DND-41 (cell line): ENCODE data around the gene SNX17.

ENCODE experiments used
- ATAC-seq: fragments of 200-7000 bp; cut with Tn5 transposase; 3 replicates; pipeline ENCODE4 v1.9.1; 2021; ENCODE audit warnings: low read depth; ENCODE audit not compliant: insufficient read depth
- DNase-seq: peaks from one replicate; pipeline ENCODE4 v3.0.0-alpha.2; 2020
- H2AFZ ChIP-seq: 2 replicates; pipeline ENCODE4 v1.6.0; 2012; ENCODE audit warnings: low read depth, low read length
- H3K27ac ChIP-seq: 2 replicates; pipeline ENCODE4 v1.5.1; 2012; ENCODE audit warnings: low read length, inconsistent platforms
- H3K27me3 ChIP-seq: fragments of 200-600 bp; sonication (generic); 2 replicates; pipeline ENCODE4 v1.6.0; 2012; ENCODE audit warnings: low read length, mild to moderate bottlenecking, inconsistent platforms; ENCODE audit not compliant: insufficient read depth, poor library complexity
- H3K36me3 ChIP-seq: 2 replicates; pipeline ENCODE4 v1.5.1; 2012; ENCODE audit warnings: low read length, inconsistent platforms; ENCODE audit not compliant: insufficient read depth
- H3K4me1 ChIP-seq: 2 replicates; pipeline ENCODE4 v1.5.1; 2012; ENCODE audit warnings: mild to moderate bottlenecking, low read length; ENCODE audit not compliant: insufficient read depth
- H3K4me2 ChIP-seq: 2 replicates; pipeline ENCODE4 v1.6.0; 2012; ENCODE audit warnings: mild to moderate bottlenecking, moderate library complexity, low read length, inconsistent platforms; ENCODE audit not compliant: insufficient read depth
- H3K4me3 ChIP-seq, 2 experiments: fragments of 200-600 bp in 1 of 2; shearing (Covaris generic) in 1 of 2; 2 replicates each; pipeline ENCODE4 v1.5.1; 2012 to 2016; ENCODE audit warnings: inconsistent platforms in 2 of 2, low read length in 2 of 2, mild to moderate bottlenecking in 2 of 2, low read depth in 1 of 2, moderate library complexity in 1 of 2
- H3K79me2 ChIP-seq: 2 replicates; pipeline ENCODE4 v1.6.0; 2012; ENCODE audit warnings: low read length, inconsistent platforms; ENCODE audit not compliant: insufficient read depth
- H3K9ac ChIP-seq: 2 replicates; pipeline ENCODE4 v1.6.0; 2012; ENCODE audit warnings: low read depth, mild to moderate bottlenecking, inconsistent platforms, low read length, moderate library complexity
- H3K9me3 ChIP-seq: 2 replicates; pipeline ENCODE4 v1.5.1; 2012; ENCODE audit warnings: low read length, moderate library complexity, mild to moderate bottlenecking, inconsistent platforms; ENCODE audit not compliant: insufficient read depth, severe bottlenecking
- H4K20me1 ChIP-seq: 2 replicates; pipeline ENCODE4 v1.6.0; 2012; ENCODE audit warnings: low read length; ENCODE audit not compliant: insufficient read depth
- EZH2 ChIP-seq: IDR thresholded peaks from 3 replicates; pipeline ENCODE4 v1.6.1; 2012; ENCODE audit warnings: borderline replicate concordance, low read depth, mild to moderate bottlenecking, moderate library complexity, low read length, inconsistent platforms; ENCODE audit not compliant: severe bottlenecking
- TF ChIP-seq, protein P1 (sequence below): IDR thresholded peaks from 2 replicates; pipeline ENCODE4 v1.5.1; 2012; ENCODE audit warnings: borderline replicate concordance, low read length, moderate library complexity, mild to moderate bottlenecking; ENCODE audit not compliant: poor library complexity, severe bottlenecking; ENCODE audit errors: extremely low read depth

SNX17 gene, protein sequence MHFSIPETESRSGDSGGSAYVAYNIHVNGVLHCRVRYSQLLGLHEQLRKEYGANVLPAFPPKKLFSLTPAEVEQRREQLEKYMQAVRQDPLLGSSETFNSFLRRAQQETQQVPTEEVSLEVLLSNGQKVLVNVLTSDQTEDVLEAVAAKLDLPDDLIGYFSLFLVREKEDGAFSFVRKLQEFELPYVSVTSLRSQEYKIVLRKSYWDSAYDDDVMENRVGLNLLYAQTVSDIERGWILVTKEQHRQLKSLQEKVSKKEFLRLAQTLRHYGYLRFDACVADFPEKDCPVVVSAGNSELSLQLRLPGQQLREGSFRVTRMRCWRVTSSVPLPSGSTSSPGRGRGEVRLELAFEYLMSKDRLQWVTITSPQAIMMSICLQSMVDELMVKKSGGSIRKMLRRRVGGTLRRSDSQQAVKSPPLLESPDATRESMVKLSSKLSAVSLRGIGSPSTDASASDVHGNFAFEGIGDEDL

DNA sequence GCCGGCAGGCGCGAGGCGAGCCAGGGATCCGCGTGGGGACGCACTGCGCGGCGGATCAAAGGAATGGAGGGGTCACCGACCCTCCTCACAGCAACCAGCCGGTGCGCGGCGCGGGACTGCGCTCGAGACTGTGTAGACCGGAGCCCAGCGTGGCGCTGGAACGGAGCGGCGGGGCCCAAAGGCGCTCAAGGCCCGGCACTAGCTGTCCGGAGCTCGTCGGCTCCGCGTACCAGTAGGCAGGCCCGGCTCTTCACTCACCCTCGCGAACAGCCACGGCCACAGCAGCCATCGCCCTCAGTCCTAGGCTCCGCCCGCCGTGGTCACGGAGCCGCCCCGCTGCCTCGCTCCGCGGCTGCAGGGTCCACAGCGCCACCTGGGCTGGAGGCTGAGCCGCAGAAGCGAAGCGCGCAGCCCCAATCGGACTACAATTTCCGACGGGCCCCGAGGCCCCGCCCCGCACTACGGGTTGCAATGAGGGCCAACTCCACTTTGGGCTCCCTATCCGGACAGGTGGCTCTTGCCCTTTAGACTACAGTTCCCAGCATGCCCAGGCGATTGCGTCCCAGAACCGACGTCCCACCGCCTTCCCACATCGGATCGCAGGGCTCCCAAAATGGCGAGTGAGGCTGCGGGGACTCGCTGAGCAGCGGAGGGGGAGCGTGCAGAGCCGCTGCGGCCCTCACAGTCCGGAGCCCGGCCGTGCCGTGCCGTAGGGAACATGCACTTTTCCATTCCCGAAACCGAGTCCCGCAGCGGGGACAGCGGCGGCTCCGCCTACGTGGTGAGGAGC, at the start of gene SNX17, which contains the start of gene EIF2B4:
Gene SNX17 (plus strand): TSS at position 591 of the 790 bp plus-strand sequence. CDS start 128 bp downstream, at position 719.
Gene EIF2B4 (minus strand): TSS at position 313 of the 790 bp plus-strand sequence. CDS start 24 bp downstream, at position 289.
- Histone ChIP-seq H3K4me2 (peak within 1 kb of the TSS; percentile 88), H3K27me3 (no peaks in the 10 kb centered on the region), H2AFZ (peak within 1 kb of the TSS; percentile 87), H3K4me1 (peaks cover 39% of the 10 kb centered on the region), H4K20me1 (peaks cover 14% of the 10 kb centered on the region), H3K79me2 (peaks cover 53% of the 10 kb centered on the region), H3K27ac (peak within 1 kb of the TSS; percentile 83), H3K9me3 (no peaks in the 10 kb centered on the region), H3K9ac (peak within 1 kb of the TSS; percentile 83), H3K4me3 (peak within 1 kb of the TSS; percentile 57 to 64), H3K36me3 (peaks cover 66% of the 10 kb centered on the region)
- TF ChIP-seq, protein P1, sequence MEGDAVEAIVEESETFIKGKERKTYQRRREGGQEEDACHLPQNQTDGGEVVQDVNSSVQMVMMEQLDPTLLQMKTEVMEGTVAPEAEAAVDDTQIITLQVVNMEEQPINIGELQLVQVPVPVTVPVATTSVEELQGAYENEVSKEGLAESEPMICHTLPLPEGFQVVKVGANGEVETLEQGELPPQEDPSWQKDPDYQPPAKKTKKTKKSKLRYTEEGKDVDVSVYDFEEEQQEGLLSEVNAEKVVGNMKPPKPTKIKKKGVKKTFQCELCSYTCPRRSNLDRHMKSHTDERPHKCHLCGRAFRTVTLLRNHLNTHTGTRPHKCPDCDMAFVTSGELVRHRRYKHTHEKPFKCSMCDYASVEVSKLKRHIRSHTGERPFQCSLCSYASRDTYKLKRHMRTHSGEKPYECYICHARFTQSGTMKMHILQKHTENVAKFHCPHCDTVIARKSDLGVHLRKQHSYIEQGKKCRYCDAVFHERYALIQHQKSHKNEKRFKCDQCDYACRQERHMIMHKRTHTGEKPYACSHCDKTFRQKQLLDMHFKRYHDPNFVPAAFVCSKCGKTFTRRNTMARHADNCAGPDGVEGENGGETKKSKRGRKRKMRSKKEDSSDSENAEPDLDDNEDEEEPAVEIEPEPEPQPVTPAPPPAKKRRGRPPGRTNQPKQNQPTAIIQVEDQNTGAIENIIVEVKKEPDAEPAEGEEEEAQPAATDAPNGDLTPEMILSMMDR, result peak; percentile 93
- no peak for TF ChIP-seq EZH2
- ATAC-seq, result peak; percentile 88
- peak; percentile 100 for DNase-seq

DNA sequence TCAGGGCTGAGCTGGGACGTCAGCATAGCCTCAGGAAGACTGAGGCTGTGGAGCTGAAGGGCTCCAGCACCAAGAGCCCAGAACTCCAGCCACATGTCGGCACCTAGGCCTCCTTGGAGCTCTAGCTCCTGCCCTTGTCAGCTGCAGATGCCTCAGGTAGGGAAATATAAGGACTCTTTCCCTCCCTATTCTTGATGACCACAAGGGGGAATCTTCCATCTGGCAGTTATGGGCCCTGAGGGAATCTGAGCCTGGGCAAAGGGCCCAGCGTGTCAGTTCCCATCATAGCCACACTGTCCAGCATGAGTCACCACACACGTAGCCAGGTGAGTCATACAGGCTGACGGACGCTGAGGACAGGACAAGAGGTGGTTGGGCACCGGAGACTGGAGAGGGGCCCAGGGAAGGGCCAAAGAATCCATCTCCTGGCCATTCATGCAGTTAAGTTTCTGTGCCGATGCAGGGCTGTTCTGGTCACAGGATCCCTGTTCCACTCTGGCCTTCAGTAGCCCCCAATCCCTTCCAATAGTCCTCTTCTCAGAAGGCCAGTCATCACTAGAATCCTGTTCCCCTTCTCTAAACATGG, 49.4 kb upstream of the SNX17 start:
- no peak overlapping the region for H2AFZ ChIP-seq
- H3K4me1 ChIP-seq, result peaks cover 35% of the 10 kb centered on the region
- no peak overlapping the region for H3K4me3 ChIP-seq
- peak overlapping the region; percentile 92; the same call in 1 of the 2 replicates for H3K27ac ChIP-seq
- no peak for ATAC-seq
- peak overlapping the region; percentile 86; the same call in 1 of the 2 replicates for H3K9ac ChIP-seq
- TF ChIP-seq, protein P1, result no peak
- TF ChIP-seq EZH2, result no peak
- peaks cover 35% of the 10 kb centered on the region for H3K79me2 ChIP-seq
- no peak for DNase-seq
- no peaks in the 10 kb centered on the region for H3K27me3 ChIP-seq
- H3K36me3 ChIP-seq, result peaks cover 21% of the 10 kb centered on the region
- no peaks in the 10 kb centered on the region for H3K9me3 ChIP-seq
- H3K4me2 ChIP-seq, result peak overlapping the region; percentile 90; the same call in 1 of the 2 replicates
- peaks cover 6% of the 10 kb centered on the region; the same call in 1 of the 2 replicates for H4K20me1 ChIP-seq

DNA sequence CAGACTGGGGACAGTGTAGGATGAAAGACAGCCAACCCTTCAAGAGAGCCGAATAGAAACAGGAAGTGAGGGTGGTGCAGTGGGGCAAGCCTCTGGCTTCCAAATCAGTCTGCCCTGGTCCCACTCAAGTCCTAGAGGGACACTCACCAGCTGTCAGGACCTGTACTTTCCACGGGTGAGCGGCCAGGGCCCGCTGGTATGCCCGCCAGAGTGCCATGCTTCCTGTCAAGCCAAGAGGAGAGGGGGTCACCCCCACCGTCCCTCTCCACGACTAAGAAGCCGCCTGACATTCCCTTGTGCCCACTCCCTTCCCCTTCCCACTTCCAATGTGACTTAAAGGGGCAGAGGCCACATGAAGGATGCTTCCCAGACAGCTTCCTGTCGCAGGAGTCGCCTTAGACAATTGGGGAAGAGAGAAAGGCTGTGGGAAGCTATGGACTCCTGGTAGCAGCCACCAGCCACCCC, 48.1 kb upstream of the SNX17 start:
- Histone ChIP-seq H3K4me3 (peak overlapping the region; percentile 89 to 91), H3K27ac (peak overlapping the region; percentile 92), H3K9me3 (no peaks in the 10 kb centered on the region), H3K79me2 (peaks cover 35% of the 10 kb centered on the region), H4K20me1 (peaks cover 6% of the 10 kb centered on the region; the same call in 1 of the 2 replicates), H3K36me3 (peaks cover 26% of the 10 kb centered on the region), H3K4me2 (peak overlapping the region; percentile 90), H3K9ac (peak overlapping the region; percentile 86), H3K4me1 (peaks cover 35% of the 10 kb centered on the region), H2AFZ (peak overlapping the region; percentile 92), H3K27me3 (no peaks in the 10 kb centered on the region)
- DNase-seq (peak; percentile 27), ATAC-seq (peak; percentile 44)
- TF ChIP-seq, protein P1, result no peak
- TF ChIP-seq EZH2, result no peak
